Kidney (tissue), 14 donors: ENCODE measurements around the gene PPP6R2. TPM values are rescaled to one million over a fixed set of nuclear protein-coding genes. Genes with fewer than 3 reads are reported as not detected.
A peak's percentile ranks its signal among the peaks of the same experiment; 100 is the strongest.

ENCODE experiments used
- DNase-seq, 5 donors: peaks; one replicate each; pipeline ENCODE4 v3.0.0-alpha.2; 2013 to 2020
- FAIRE-seq: peaks from 2 replicates; lab custom pipeline; 2012; peaks lifted over from hg19 to GRCh38; lab: Jason Lieb, UNC
- H3K27ac ChIP-seq, 2 donors: one replicate each; pipeline ENCODE4 v1.7.0; 2013; ENCODE audit warnings: low read depth in 2 of 2, low read length in 2 of 2, inconsistent platforms in 1 of 2
- H3K27me3 ChIP-seq: one replicate; pipeline ENCODE4 v1.7.1; 2013; ENCODE audit warnings: low read length, inconsistent platforms; ENCODE audit not compliant: control insufficient read depth, insufficient read depth
- H3K36me3 ChIP-seq, 3 donors: one replicate each; pipeline versions ENCODE4 v1.7.0 to v1.7.1; 2013; ENCODE audit warnings: low read length in 3 of 3, control low read depth in 1 of 3, inconsistent platforms in 1 of 3; ENCODE audit not compliant: insufficient read depth in 3 of 3, control insufficient read depth in 2 of 3
- H3K4me1 ChIP-seq, 3 donors: one replicate each; pipeline versions ENCODE4 v1.7.0 to v1.7.1; 2013; ENCODE audit warnings: low read length in 3 of 3, inconsistent platforms in 1 of 3, low read depth in 1 of 3; ENCODE audit not compliant: control insufficient read depth in 2 of 3, insufficient read depth in 2 of 3
- H3K4me3 ChIP-seq, 3 donors: one replicate each; pipeline versions ENCODE4 v1.7.0 to v1.8.1; 2013; ENCODE audit warnings: low read length in 3 of 3, control low read depth in 1 of 3, inconsistent platforms in 1 of 3
- H3K9ac ChIP-seq, 3 donors: one replicate each; pipeline versions ENCODE4 v1.7.0 to v1.7.1; 2013; ENCODE audit warnings: low read length in 3 of 3, control low read depth in 1 of 3, inconsistent platforms in 1 of 3
- H3K9me3 ChIP-seq, 3 donors: one replicate each; pipeline versions ENCODE4 v1.7.0 to v1.7.1; 2013; ENCODE audit warnings: low read length in 3 of 3, control low read depth in 1 of 3, inconsistent platforms in 1 of 3; ENCODE audit not compliant: control insufficient read depth in 2 of 3, insufficient read depth in 1 of 3
- CTCF ChIP-seq: IDR thresholded peaks from 3 replicates; pipeline ENCODE4 v1.5.1; 2012; ENCODE audit warnings: mild to moderate bottlenecking, moderate library complexity, borderline replicate concordance; ENCODE audit not compliant: insufficient read depth; ENCODE audit errors: extremely low read depth
- intact Hi-C: fragments of 100-400 bp; cut with DNase I; formaldehyde crosslinking; loops from one replicate; pipeline ENCODE4 v1.11.1; 2022
- polyA plus RNA-seq: library from polyadenylated mRNA; stranded (reverse); fragments of 350-450 nt; fragmentation: Illumina TruSeq; extraction: RNeasy Lipid Tissue Mini Kit (QIAGEN cat#74804); gene quantifications from one replicate; pipeline ENCODE4 v1.2.3, GENCODE V29; 2014; ENCODE audit warnings: low read depth, low replicate concordance; ENCODE audit not compliant: insufficient read depth
- total RNA-seq: library from RNA; stranded (reverse); fragmentation: NEBNext Ultra II Directional; extraction: Animal tissue kit (Norgen Biotek cat#: 25700); gene quantifications from one replicate; pipeline ENCODE4 v1.2.1, GENCODE V29; 2021
- donor health status: control.
- donor health status: control.
- donor health status: control.
- donor health status: control.
- donor health status: control.
- donor health status: DM: yes; HTN: yes; CAD: no.
- donor health status: Normal renal cell carcinoma (clear cell type).

PPP6R2 gene
- total and polyA plus RNA-seq, 2 donors from 2014 or later = 39.4 to 53.8 TPM

DNA sequence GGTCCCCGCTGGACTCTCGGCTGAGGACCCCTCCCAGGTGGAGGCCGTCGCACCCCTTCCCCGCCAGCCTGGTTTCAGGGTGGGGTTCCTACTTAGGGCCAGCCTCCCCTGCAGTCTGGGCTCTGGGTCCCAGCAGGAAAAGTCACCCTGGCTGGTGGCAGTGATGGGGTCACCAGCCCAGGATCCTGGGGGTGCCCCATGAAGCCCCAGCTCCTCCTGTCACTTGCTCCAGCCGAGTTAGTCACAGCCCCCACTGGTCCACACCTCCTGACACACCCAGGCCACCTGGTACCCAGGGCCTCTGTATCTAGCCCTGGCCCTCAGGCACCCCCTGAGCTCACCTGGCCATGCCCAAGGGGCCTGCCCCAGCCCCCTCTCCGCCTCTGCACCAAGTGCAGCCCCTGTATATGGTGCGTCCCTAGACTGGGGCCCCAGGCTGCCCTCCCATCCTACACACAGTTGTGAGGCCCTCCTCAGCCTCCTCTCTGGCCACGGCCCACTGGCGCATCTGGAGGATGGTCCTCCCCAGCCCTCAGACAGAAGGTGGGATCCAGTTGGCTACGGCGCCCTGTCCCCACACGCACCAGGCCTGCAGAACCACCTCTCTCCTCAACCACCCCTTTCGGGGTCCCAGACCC, 42.4 kb upstream of the PPP6R2 start:
- no peak for DNase-seq

DNA sequence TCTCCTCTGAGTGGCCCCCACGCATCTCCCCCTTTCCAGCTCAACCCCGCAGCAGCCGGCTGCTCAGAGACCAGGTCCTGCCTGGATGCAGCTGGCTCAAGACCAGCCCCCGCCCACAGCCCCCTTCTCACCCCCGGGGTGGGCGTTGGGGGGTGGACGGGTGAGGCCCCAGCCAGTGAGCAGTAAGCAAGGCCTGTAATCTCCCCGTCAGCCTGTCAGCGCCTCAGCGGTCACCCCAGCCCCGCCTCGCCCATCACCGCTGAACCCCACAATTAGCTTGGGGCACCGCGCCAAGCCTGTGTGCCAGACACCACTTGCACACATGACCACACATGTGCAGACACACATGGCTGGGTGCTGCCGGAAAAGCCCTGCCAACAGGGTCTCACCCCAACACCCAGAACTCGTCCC, 41.5 kb upstream of the PPP6R2 start:
- Histone ChIP-seq H3K27me3 (no peaks in the 10 kb centered on the region), H3K27ac (peak overlapping the region; percentile 6 to 63), H3K36me3 (no peaks in the 10 kb centered on the region), H3K4me3 (no peak overlapping the region), H3K9me3 (no peaks in the 10 kb centered on the region), H3K9ac (peak overlapping the region in 1 of 3 donors; percentile 46), H3K4me1 (peaks cover 0 to 77% (median 49%) of the 10 kb centered on the region in 3 donors)
- TF ChIP-seq CTCF = no peak
- peak in 2 of 5 donors; percentile 41 to 73 for DNase-seq
- intact Hi-C loops = no loop called here
- no peak for FAIRE-seq

More for the DNA sequence above, 42.4 kb upstream of the PPP6R2 start:
- Histone ChIP-seq H3K27me3 (no peaks in the 10 kb centered on the region), H3K9ac (peak overlapping the region in 1 of 3 donors; percentile 46), H3K4me3 (no peak overlapping the region), H3K9me3 (no peaks in the 10 kb centered on the region), H3K4me1 (peaks cover 0 to 84% (median 55%) of the 10 kb centered on the region in 3 donors), H3K27ac (peak overlapping the region in 1 of 2 donors; percentile 63), H3K36me3 (no peaks in the 10 kb centered on the region)
- intact Hi-C loops = no loop called here
- TF ChIP-seq CTCF = no peak
- FAIRE-seq = no peak

DNA sequence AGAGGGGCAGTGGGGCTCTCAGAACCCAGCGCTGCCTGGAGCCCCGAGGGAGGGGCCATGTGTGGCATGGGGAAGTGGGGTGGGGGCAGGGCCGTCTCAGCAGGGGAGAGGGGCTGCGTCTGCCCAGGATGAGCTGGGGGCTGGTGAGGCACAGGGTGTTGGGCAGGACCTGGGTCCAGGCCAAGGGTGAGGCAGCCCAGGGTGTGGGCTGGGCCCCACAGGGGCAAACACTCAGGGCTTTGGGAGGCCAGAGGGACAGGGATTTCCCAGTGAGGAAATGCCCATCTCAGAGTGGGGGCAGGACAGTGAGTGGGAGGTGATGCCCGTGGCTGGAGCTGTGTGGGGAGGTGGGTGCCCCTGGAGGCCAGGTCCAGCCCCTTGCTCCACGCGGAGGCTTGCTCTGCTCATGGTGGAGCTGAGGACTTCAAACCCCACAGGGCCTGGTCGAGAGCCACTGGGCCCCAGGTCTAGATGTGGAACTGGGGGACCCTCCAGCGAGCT, 41.0 kb upstream of the PPP6R2 start:
- no peak overlapping the region for H3K4me3 ChIP-seq
- no peak for TF ChIP-seq CTCF
- peak overlapping the region; percentile 6 to 63 for H3K27ac ChIP-seq
- H3K9ac ChIP-seq = peak overlapping the region in 1 of 3 donors; percentile 26
- no peaks in the 10 kb centered on the region for H3K36me3 ChIP-seq
- intact Hi-C loops = no loop called here
- DNase-seq (no peak), FAIRE-seq (no peak)
- H3K9me3 ChIP-seq = no peaks in the 10 kb centered on the region
- H3K27me3 ChIP-seq = no peaks in the 10 kb centered on the region
- peaks cover 0 to 72% (median 45%) of the 10 kb centered on the region in 3 donors for H3K4me1 ChIP-seq
